Astrocyte (in vitro differentiated cells and primary cell): ENCODE measurements around the gene MED13L. TPM values are rescaled to one million over a fixed set of nuclear protein-coding genes. Genes with fewer than 3 reads are reported as not detected.

Source experiments
- DNase-seq: peaks from one replicate; pipeline ENCODE4 v3.0.0-alpha.2; 2010; ENCODE audit warnings: low read depth
- FAIRE-seq: peaks from 2 replicates; lab custom pipeline; 2011; peaks lifted over from hg19 to GRCh38; lab: Jason Lieb, UNC
- H2AFZ ChIP-seq: 2 replicates; pipeline ENCODE4 v1.6.0; 2012; ENCODE audit warnings: low read depth, low read length, inconsistent platforms
- H3K27ac ChIP-seq: 2 replicates; pipeline ENCODE4 v1.5.1; 2011; ENCODE audit warnings: low read depth, low read length, inconsistent platforms
- H3K27me3 ChIP-seq: 2 replicates; pipeline ENCODE4 v1.6.0; 2011; ENCODE audit warnings: low read length, inconsistent platforms; ENCODE audit not compliant: insufficient read depth
- H3K36me3 ChIP-seq: 2 replicates; pipeline ENCODE4 v1.5.1; 2011; ENCODE audit warnings: low read length, inconsistent platforms; ENCODE audit not compliant: insufficient read depth
- H3K4me1 ChIP-seq: 2 replicates; pipeline ENCODE4 v1.5.1; 2011; ENCODE audit warnings: low read length, inconsistent platforms; ENCODE audit not compliant: insufficient read depth
- H3K4me2 ChIP-seq: 2 replicates; pipeline ENCODE4 v1.6.0; 2012; ENCODE audit warnings: low read length, inconsistent platforms
- H3K4me3 ChIP-seq: 2 replicates; pipeline ENCODE4 v1.5.1; 2011; ENCODE audit warnings: low read depth, mild to moderate bottlenecking, low read length, inconsistent platforms; ENCODE audit not compliant: insufficient read depth
- H3K79me2 ChIP-seq: 2 replicates; pipeline ENCODE4 v1.6.0; 2012; ENCODE audit warnings: mild to moderate bottlenecking, low read length, inconsistent platforms; ENCODE audit not compliant: insufficient read depth
- H3K9ac ChIP-seq: 2 replicates; pipeline ENCODE4 v1.6.0; 2012; ENCODE audit warnings: mild to moderate bottlenecking, low read length, inconsistent platforms
- H3K9me3 ChIP-seq: 2 replicates; pipeline ENCODE4 v1.5.1; 2012; ENCODE audit warnings: low read depth, mild to moderate bottlenecking, low read length, inconsistent platforms; ENCODE audit not compliant: insufficient read depth
- H4K20me1 ChIP-seq: 2 replicates; pipeline ENCODE4 v1.6.0; 2012; ENCODE audit warnings: low read length, inconsistent platforms; ENCODE audit not compliant: insufficient read depth
- H3K27ac Mint-ChIP-seq: one replicate; pipeline ENCODE4 v1.8.0; 2021; ENCODE audit warnings: mild to moderate bottlenecking, mixed read lengths; ENCODE audit not compliant: unreplicated experiment
- H3K27me3 Mint-ChIP-seq: one replicate; pipeline ENCODE4 v1.8.0; 2021; ENCODE audit warnings: low read depth, mixed read lengths; ENCODE audit not compliant: unreplicated experiment
- H3K36me3 Mint-ChIP-seq: one replicate; pipeline ENCODE4 v1.8.0; 2021; ENCODE audit warnings: low read depth, mixed read lengths; ENCODE audit not compliant: unreplicated experiment
- H3K4me1 Mint-ChIP-seq: one replicate; pipeline ENCODE4 v1.8.0; 2021; ENCODE audit warnings: low read depth, mixed read lengths; ENCODE audit not compliant: unreplicated experiment
- H3K4me3 Mint-ChIP-seq: one replicate; pipeline ENCODE4 v1.8.0; 2021; ENCODE audit warnings: mild to moderate bottlenecking, moderate library complexity, mixed read lengths; ENCODE audit not compliant: unreplicated experiment
- H3K9me3 Mint-ChIP-seq: one replicate; pipeline ENCODE4 v1.8.0; 2021; ENCODE audit warnings: mild to moderate bottlenecking, mixed read lengths; ENCODE audit not compliant: unreplicated experiment
- CTCF ChIP-seq: IDR thresholded peaks from 2 replicates; pipeline ENCODE4 v1.5.1; 2011; ENCODE audit warnings: low read depth, mild to moderate bottlenecking, inconsistent platforms, low read length, moderate library complexity; ENCODE audit not compliant: insufficient read depth
- EZH2 ChIP-seq: IDR thresholded peaks from 2 replicates; pipeline ENCODE4 v1.6.1; 2012; ENCODE audit warnings: mild to moderate bottlenecking, low read length, inconsistent platforms; ENCODE audit not compliant: insufficient read depth
- total RNA-seq: library from RNA; stranded (reverse); gene quantifications from 2 replicates; pipeline ENCODE4 v1.2.1, GENCODE V29; 2021

MED13L gene
- total RNA-seq, 1 donor from 2014 or later = 153 TPM

GRCh38 chr12:116078396-116078795 lies 199.1 kb downstream of the MED13L start:
- Mint-ChIP-seq H3K9me3 (no peaks in the 10 kb centered on the region), H3K27ac (no peak overlapping the region), H3K4me1 (peaks cover 20% of the 10 kb centered on the region), H3K4me3 (no peak overlapping the region), H3K36me3 (peaks cover 2% of the 10 kb centered on the region), H3K27me3 (no peaks in the 10 kb centered on the region)
- Histone ChIP-seq H3K9ac (no peak overlapping the region), H3K4me2 (no peak overlapping the region), H4K20me1 (peaks cover 61% of the 10 kb centered on the region), H3K79me2 (peaks cover 56% of the 10 kb centered on the region), H2AFZ (no peak overlapping the region), H3K27ac (no peak overlapping the region), H3K9me3 (no peaks in the 10 kb centered on the region), H3K4me3 (no peak overlapping the region), H3K4me1 (peaks cover 4% of the 10 kb centered on the region), H3K36me3 (no peaks in the 10 kb centered on the region), H3K27me3 (no peaks in the 10 kb centered on the region)
- DNase-seq (no peak), FAIRE-seq (no peak)
- TF ChIP-seq CTCF = no peak
- TF ChIP-seq EZH2 = no peak

GRCh38 chr12:116077431-116077830 lies 200.1 kb downstream of the MED13L start:
- Histone ChIP-seq H3K9me3 (no peaks in the 10 kb centered on the region), H2AFZ (no peak overlapping the region), H3K36me3 (no peaks in the 10 kb centered on the region), H3K4me1 (peaks cover 4% of the 10 kb centered on the region), H4K20me1 (peaks cover 59% of the 10 kb centered on the region), H3K79me2 (peaks cover 63% of the 10 kb centered on the region), H3K4me2 (no peak overlapping the region), H3K27ac (no peak overlapping the region), H3K4me3 (no peak overlapping the region), H3K27me3 (no peaks in the 10 kb centered on the region), H3K9ac (no peak overlapping the region)
- Mint-ChIP-seq H3K27me3 (no peaks in the 10 kb centered on the region), H3K9me3 (no peaks in the 10 kb centered on the region), H3K4me1 (peaks cover 20% of the 10 kb centered on the region), H3K4me3 (no peak overlapping the region), H3K27ac (no peak overlapping the region), H3K36me3 (no peaks in the 10 kb centered on the region)
- FAIRE-seq (no peak), DNase-seq (no peak)
- TF ChIP-seq EZH2 = no peak
- no peak for TF ChIP-seq CTCF

- H3K4me2 ChIP-seq = no peak overlapping the region
- H3K27me3 ChIP-seq = no peaks in the 10 kb centered on the region
- H3K36me3 ChIP-seq = no peaks in the 10 kb centered on the region
- H3K27me3 Mint-ChIP-seq = no peaks in the 10 kb centered on the region
- DNase-seq (peak; percentile 11), FAIRE-seq (no peak)
- TF ChIP-seq CTCF (no peak), EZH2 (no peak)
- H3K4me3 Mint-ChIP-seq = no peak overlapping the region
- H3K9me3 Mint-ChIP-seq = no peaks in the 10 kb centered on the region
- no peak overlapping the region for H3K4me3 ChIP-seq
- H3K79me2 ChIP-seq = peaks cover 63% of the 10 kb centered on the region
- peaks cover 4% of the 10 kb centered on the region for H3K4me1 ChIP-seq
- no peak overlapping the region for H2AFZ ChIP-seq
- no peak overlapping the region for H3K27ac ChIP-seq
- peaks cover 65% of the 10 kb centered on the region for H4K20me1 ChIP-seq
- no peak overlapping the region for H3K9ac ChIP-seq
- peaks cover 20% of the 10 kb centered on the region for H3K4me1 Mint-ChIP-seq
- no peaks in the 10 kb centered on the region for H3K9me3 ChIP-seq
- peaks cover 3% of the 10 kb centered on the region for H3K36me3 Mint-ChIP-seq
- H3K27ac Mint-ChIP-seq = no peak overlapping the region
Measured at GRCh38 chr12:116076399-116076798, 201.1 kb downstream of the MED13L start.
